H1 (cell line): ENCODE results near the gene CCNE1. TPM values are rescaled to one million over a fixed set of nuclear protein-coding genes. Genes with fewer than 3 reads are reported as not detected.

ENCODE experiments used
- CTCF ChIA-PET: fragments of 300-600 bp; sonication (Branson Sonifier 250); formaldehyde crosslinking; loops from one replicate; lab custom pipeline; 2021; ENCODE audit not compliant: partially characterized antibody; lab: Charles Lee
- POLR2A ChIA-PET: fragments of 300-600 bp; sonication (Branson Sonifier 250); formaldehyde crosslinking; loops from one replicate; lab custom pipeline; 2021; ENCODE audit warnings: inconsistent platforms; ENCODE audit not compliant: partially characterized antibody; lab: Charles Lee
- DNase-seq, 2 experiments: peaks; one replicate each; pipeline versions ENCODE4 v3.0.0 to v3.0.0-alpha.2; 2010 to 2022; ENCODE audit warnings: low spot score in 2 of 2, low read depth in 1 of 2, mixed read lengths in 1 of 2
- FAIRE-seq: peaks from 2 replicates; lab custom pipeline; 2011; peaks lifted over from hg19 to GRCh38; lab: Jason Lieb, UNC
- H2AFZ ChIP-seq: 2 replicates; pipeline ENCODE4 v1.8.1; 2012; ENCODE audit warnings: low read length, inconsistent platforms
- H2AK5ac ChIP-seq: 2 replicates; pipeline ENCODE4 v1.6.1; 2013; ENCODE audit warnings: low read depth, low read length
- H2BK120ac ChIP-seq: replicated peaks from 2 replicates; pipeline ENCODE3; 2013; ENCODE audit warnings: low read depth, low read length, inconsistent platforms
- H2BK12ac ChIP-seq: 2 replicates; pipeline ENCODE4 v1.6.1; 2013; ENCODE audit warnings: low read depth, low read length
- H2BK15ac ChIP-seq: 2 replicates; pipeline ENCODE4 v1.6.1; 2013; ENCODE audit warnings: low read length
- H2BK20ac ChIP-seq: 2 replicates; pipeline ENCODE4 v1.6.1; 2013; ENCODE audit warnings: low read length
- H2BK5ac ChIP-seq: 2 replicates; pipeline ENCODE4 v1.6.1; 2013; ENCODE audit warnings: low read depth, low read length
- H3K14ac ChIP-seq: 2 replicates; pipeline ENCODE4 v1.6.1; 2013; ENCODE audit warnings: inconsistent platforms; ENCODE audit not compliant: insufficient read length
- H3K18ac ChIP-seq: 2 replicates; pipeline ENCODE4 v1.6.1; 2013; ENCODE audit warnings: low read length; ENCODE audit errors: extremely low read depth
- H3K23ac ChIP-seq: 2 replicates; pipeline ENCODE4 v1.6.1; 2013; ENCODE audit warnings: inconsistent platforms; ENCODE audit not compliant: insufficient read length
- H3K23me2 ChIP-seq: 2 replicates; pipeline ENCODE4 v1.6.1; 2013; ENCODE audit warnings: low read depth, low read length
- H3K27ac ChIP-seq: 2 replicates; pipeline ENCODE4 v1.6.1; 2011; ENCODE audit warnings: low read depth, low read length, inconsistent platforms
- H3K27me3 ChIP-seq, 4 experiments: replicated peaks in 1 of 4; 1 replicate in 1 of 4; 2 replicates in 3 of 4; pipeline versions ENCODE4 v1.6.1 to v1.8.1; 2011 to 2013; ENCODE audit warnings: low read length in 3 of 4, mild to moderate bottlenecking in 3 of 4, inconsistent platforms in 2 of 4, mixed read lengths in 2 of 4, moderate library complexity in 1 of 4; ENCODE audit not compliant: control insufficient read depth in 3 of 4, insufficient read depth in 3 of 4; ENCODE audit errors: extremely low read depth in 1 of 4
- H3K36me3 ChIP-seq, 4 experiments: 2 replicates each; pipeline versions ENCODE4 v1.6.1 to v1.8.1; 2011 to 2013; ENCODE audit warnings: mild to moderate bottlenecking in 4 of 4, low read length in 3 of 4, moderate library complexity in 2 of 4, control low read depth in 1 of 4, inconsistent platforms in 1 of 4; ENCODE audit not compliant: insufficient read depth in 4 of 4, control insufficient read depth in 2 of 4
- H3K4ac ChIP-seq: replicated peaks from 2 replicates; pipeline ENCODE3; 2013; ENCODE audit warnings: low read length, low read depth, mixed read lengths, inconsistent platforms; ENCODE audit not compliant: insufficient read length
- H3K4me1 ChIP-seq, 4 experiments: replicated peaks in 1 of 4; 1 replicate in 1 of 4; 2 replicates in 3 of 4; pipeline versions ENCODE4 v1.6.1 to v1.8.1; 2011 to 2013; ENCODE audit warnings: low read length in 3 of 4, inconsistent platforms in 2 of 4, mixed read lengths in 1 of 4; ENCODE audit not compliant: insufficient read depth in 4 of 4, control insufficient read depth in 3 of 4
- H3K4me2 ChIP-seq, 2 experiments: 2 replicates each; pipeline versions ENCODE4 v1.6.1 to v1.8.1; 2011 to 2013; ENCODE audit warnings: low read depth in 2 of 2, low read length in 2 of 2, control low read depth in 1 of 2, inconsistent platforms in 1 of 2, mild to moderate bottlenecking in 1 of 2; ENCODE audit not compliant: insufficient read depth in 1 of 2
- H3K4me3 ChIP-seq, 4 experiments: fragments of 200-600, 300-600 bp in 1 of 4; sonication (generic), shearing (Covaris generic), sonication (Bioruptor Twin) in 1 of 4; 2 replicates each; pipeline versions ENCODE4 v1.5.1 to v1.8.1; 2011 to 2016; ENCODE audit warnings: low read length in 4 of 4, low read depth in 3 of 4, control low read depth in 2 of 4, inconsistent platforms in 2 of 4, mild to moderate bottlenecking in 2 of 4, mixed read lengths in 1 of 4, moderate library complexity in 1 of 4; ENCODE audit not compliant: insufficient read depth in 2 of 4; ENCODE audit errors: extremely low read depth in 1 of 4
- H3K56ac ChIP-seq: replicated peaks from 2 replicates; pipeline ENCODE3; 2013; ENCODE audit warnings: low read depth, mild to moderate bottlenecking, mixed read lengths, low read length, inconsistent platforms; ENCODE audit not compliant: insufficient read length
- H3K79me1 ChIP-seq: 2 replicates; pipeline ENCODE4 v1.6.1; 2013; ENCODE audit warnings: low read depth, low read length, control low read depth
- H3K79me2 ChIP-seq, 2 experiments: 2 replicates each; pipeline versions ENCODE4 v1.6.1 to v1.8.1; 2012 to 2013; ENCODE audit warnings: low read length in 2 of 2, mild to moderate bottlenecking in 2 of 2, inconsistent platforms in 1 of 2; ENCODE audit not compliant: insufficient read depth in 2 of 2, control insufficient read depth in 1 of 2
- H3K9ac ChIP-seq, 4 experiments: replicated peaks in 1 of 4; 1 replicate in 1 of 4; 2 replicates in 3 of 4; pipeline versions ENCODE4 v1.6.1 to v1.8.1; 2011 to 2013; ENCODE audit warnings: low read depth in 3 of 4, low read length in 3 of 4, control low read depth in 2 of 4, mild to moderate bottlenecking in 2 of 4, moderate library complexity in 2 of 4, inconsistent platforms in 1 of 4; ENCODE audit errors: extremely low read depth in 1 of 4
- H3K9me3 ChIP-seq, 2 experiments: 2 replicates each; pipeline versions ENCODE4 v1.6.1 to v1.8.1; 2012 to 2013; ENCODE audit warnings: mild to moderate bottlenecking in 2 of 2, moderate library complexity in 2 of 2, control low read depth in 1 of 2, inconsistent platforms in 1 of 2, low read depth in 1 of 2, low read length in 1 of 2, mixed read lengths in 1 of 2; ENCODE audit not compliant: insufficient read depth in 2 of 2
- H4K20me1 ChIP-seq, 2 experiments: replicated peaks in 1 of 2; 2 replicates each; pipeline versions ENCODE3 to v1.8.1; 2011 to 2013; ENCODE audit warnings: inconsistent platforms in 2 of 2, low read length in 2 of 2, mild to moderate bottlenecking in 1 of 2; ENCODE audit not compliant: insufficient read depth in 2 of 2, control insufficient read depth in 1 of 2
- H4K5ac ChIP-seq: 2 replicates; pipeline ENCODE4 v1.6.1; 2013; ENCODE audit warnings: low read length, low read depth, mixed read lengths, inconsistent platforms; ENCODE audit not compliant: insufficient read length
- H4K8ac ChIP-seq: 2 replicates; pipeline ENCODE4 v1.8.0; 2013; ENCODE audit warnings: mild to moderate bottlenecking, moderate library complexity, low read length, inconsistent platforms; ENCODE audit not compliant: insufficient read depth; ENCODE audit errors: extremely low read depth
- H4K91ac ChIP-seq: replicated peaks from 2 replicates; pipeline ENCODE3; 2013; ENCODE audit warnings: low read length, mixed read lengths, inconsistent platforms; ENCODE audit not compliant: insufficient read length
- CBX5 ChIP-seq: fragments of 300-800, 300-1000 bp; sonication (generic); IDR thresholded peaks from 2 replicates; pipeline ENCODE4 v1.7.1; 2016; ENCODE audit warnings: antibody characterized with exemption, low read length, low read depth
- FOSL1 ChIP-seq: IDR thresholded peaks from 2 replicates; pipeline ENCODE4 v1.6.1; 2011; ENCODE audit warnings: mild to moderate bottlenecking, low read depth, low read length, moderate library complexity; ENCODE audit not compliant: insufficient read depth
- RAD21 ChIP-seq, 2 experiments: IDR thresholded peaks in 1 of 2; conservative IDR thresholded peaks in 1 of 2; 2 replicates each; pipeline ENCODE4 v1.6.1; 2011; ENCODE audit warnings: low read depth in 2 of 2, low read length in 2 of 2, improper control_type of control experiment in 1 of 2, inconsistent platforms in 1 of 2, mild to moderate bottlenecking in 1 of 2, moderate library complexity in 1 of 2
- SP2 ChIP-seq: IDR thresholded peaks from 2 replicates; pipeline ENCODE4 v1.6.1; 2012; ENCODE audit warnings: mild to moderate bottlenecking, low read length, inconsistent platforms
- WGBS, 2 experiments: shearing (Covaris generic) in 1 of 2; methylation state at CpG; one replicate each; pipeline versions ENCODE4 v1.1.6 to v1.1.7; 2013 to 2015; ENCODE audit warnings: low lambda C conversion rate in 2 of 2, mixed read lengths in 2 of 2, inconsistent platforms in 1 of 2, low coverage in 1 of 2, missing lambda C conversion rate in 1 of 2; ENCODE audit not compliant: insufficient replicate concordance in 2 of 2, insufficient coverage in 1 of 2, insufficient read length in 1 of 2; ENCODE audit errors: extremely low coverage in 1 of 2, missing lambda C conversion rate in 1 of 2; 5-methylcytosine and 5-hydroxymethylcytosine counted together
- polyA plus RNA-seq, 7 experiments: library from polyadenylated mRNA; depleted of rRNA in 3 of 7; stranded (reverse) in 5 of 7; unstranded in 2 of 7; fragments of >200 nt in 5 of 7; fragments of 200-250 nt in 2 of 7; gene quantifications; 1 replicate in 5 of 7; 2 replicates in 1 of 7; 4 replicates in 1 of 7; pipeline versions ENCODE4 v1.2.1 to v1.2.3, GENCODE V29; 2011 to 2013; ENCODE audit warnings: missing spikeins in 2 of 7, mixed read lengths in 2 of 7
- total RNA-seq: library from RNA; stranded (reverse); fragmentation: NEBNext Ultra II Directional; extraction: Animal tissue kit (Norgen Biotek cat#: 25700); gene quantifications from 2 replicates; pipeline ENCODE4 v1.2.1, GENCODE V29; 2021
- TF ChIP-seq, protein P1 (sequence below): IDR thresholded peaks from 2 replicates; pipeline ENCODE4 v1.6.1; 2012; ENCODE audit warnings: inconsistent platforms

Gene CCNE1
- total and polyA plus RNA-seq, 2 of the 8 experiments (the other 6 are each of a cell fraction or from before 2014, with no cell fraction given) = 43.2 to 44.6 TPM

DNA sequence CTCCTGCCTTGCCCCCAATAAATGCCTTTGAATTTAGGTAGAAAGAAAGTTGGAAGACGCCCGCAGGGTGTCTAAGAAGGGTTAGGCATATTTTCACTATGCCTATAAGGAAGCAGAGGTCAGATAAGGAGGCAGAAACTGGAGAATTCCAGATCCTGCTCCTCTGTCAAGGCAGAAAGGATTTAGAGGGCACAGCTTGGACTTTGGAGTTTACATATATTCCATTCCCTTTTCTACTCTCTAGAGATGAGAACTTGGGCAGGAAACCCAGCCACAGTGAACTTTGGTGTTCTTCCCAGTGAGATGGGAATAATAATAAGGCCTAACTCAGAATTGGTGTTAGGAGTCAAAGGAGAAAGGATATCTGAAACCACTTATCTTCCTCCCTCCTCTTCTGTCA, 37.4 kb downstream of the CCNE1 start:
- no peak overlapping the region for H2BK15ac ChIP-seq
- ChIA-PET POLR2A (no interaction called here), CTCF (interaction anchor here (0.5 to 1.2 kb wide), 2 partner anchors 9 to 859 kb away, joined by 3 to 11 read pairs; no protein-coding TSS in a partner anchor)
- H2AK5ac ChIP-seq = no peak overlapping the region
- no peak overlapping the region for H2BK120ac ChIP-seq
- H3K79me2 ChIP-seq = no peaks in the 10 kb centered on the region
- H3K18ac ChIP-seq = no peak overlapping the region
- FAIRE-seq = no peak
- no peak overlapping the region for H3K23ac ChIP-seq
- H2AFZ ChIP-seq = no peak overlapping the region
- H3K9ac ChIP-seq = no peak overlapping the region
- no peaks in the 10 kb centered on the region for H4K20me1 ChIP-seq
- no peaks in the 10 kb centered on the region; a peak in 1 of 7 replicates for H3K27me3 ChIP-seq
- H3K4me3 ChIP-seq = no peak overlapping the region
- DNase-seq = no peak
- no peak overlapping the region for H3K27ac ChIP-seq
- peaks cover 11% of the 10 kb centered on the region; the same call in 1 of the 2 replicates for H3K23me2 ChIP-seq
- peaks cover 0 to 5% (median 0%) of the 10 kb centered on the region in 4 experiments; a peak in 1 of 7 replicates for H3K4me1 ChIP-seq
- no peak overlapping the region for H4K8ac ChIP-seq
- no peak overlapping the region for H2BK20ac ChIP-seq
- no peak overlapping the region for H3K14ac ChIP-seq
- no peak overlapping the region for H2BK5ac ChIP-seq
- WGBS, 2 experiments = 88% methylated on average over 2 of the region's 2 CpGs; no CpG with 5 or more reads in 1 of the 2 experiments
- no peak overlapping the region for H3K4ac ChIP-seq
- H4K5ac ChIP-seq = no peak overlapping the region
- H3K79me1 ChIP-seq = no peaks in the 10 kb centered on the region
- no peak overlapping the region for H4K91ac ChIP-seq
- H3K9me3 ChIP-seq = no peaks in the 10 kb centered on the region
- TF ChIP-seq RAD21 (IDR thresholded peaks at IDR 0.05 in 1 of 2, conservative IDR thresholded peaks at IDR 0.05 in 1 of 2; ENCODE audit: low read depth in 2 of 2, low read length in 2 of 2) (no peak), FOSL1 (no peak), SP2 (no peak), CBX5 (no peak)
- TF ChIP-seq, protein P1, sequence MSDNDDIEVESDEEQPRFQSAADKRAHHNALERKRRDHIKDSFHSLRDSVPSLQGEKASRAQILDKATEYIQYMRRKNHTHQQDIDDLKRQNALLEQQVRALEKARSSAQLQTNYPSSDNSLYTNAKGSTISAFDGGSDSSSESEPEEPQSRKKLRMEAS = no peak
- no peaks in the 10 kb centered on the region for H3K36me3 ChIP-seq
- no peak overlapping the region for H3K4me2 ChIP-seq
- no peak overlapping the region for H2BK12ac ChIP-seq
- no peak overlapping the region for H3K56ac ChIP-seq
